HG02973 (cell line): ENCODE measurements around the gene CDH22.

Experiments
- ATAC-seq: cut with Tn5 transposase; IDR thresholded peaks from one replicate; pipeline ENCODE4 v1.9.1; 2021; ENCODE audit warnings: moderate library complexity; ENCODE audit not compliant: unreplicated experiment

The CDH22 gene

DNA sequence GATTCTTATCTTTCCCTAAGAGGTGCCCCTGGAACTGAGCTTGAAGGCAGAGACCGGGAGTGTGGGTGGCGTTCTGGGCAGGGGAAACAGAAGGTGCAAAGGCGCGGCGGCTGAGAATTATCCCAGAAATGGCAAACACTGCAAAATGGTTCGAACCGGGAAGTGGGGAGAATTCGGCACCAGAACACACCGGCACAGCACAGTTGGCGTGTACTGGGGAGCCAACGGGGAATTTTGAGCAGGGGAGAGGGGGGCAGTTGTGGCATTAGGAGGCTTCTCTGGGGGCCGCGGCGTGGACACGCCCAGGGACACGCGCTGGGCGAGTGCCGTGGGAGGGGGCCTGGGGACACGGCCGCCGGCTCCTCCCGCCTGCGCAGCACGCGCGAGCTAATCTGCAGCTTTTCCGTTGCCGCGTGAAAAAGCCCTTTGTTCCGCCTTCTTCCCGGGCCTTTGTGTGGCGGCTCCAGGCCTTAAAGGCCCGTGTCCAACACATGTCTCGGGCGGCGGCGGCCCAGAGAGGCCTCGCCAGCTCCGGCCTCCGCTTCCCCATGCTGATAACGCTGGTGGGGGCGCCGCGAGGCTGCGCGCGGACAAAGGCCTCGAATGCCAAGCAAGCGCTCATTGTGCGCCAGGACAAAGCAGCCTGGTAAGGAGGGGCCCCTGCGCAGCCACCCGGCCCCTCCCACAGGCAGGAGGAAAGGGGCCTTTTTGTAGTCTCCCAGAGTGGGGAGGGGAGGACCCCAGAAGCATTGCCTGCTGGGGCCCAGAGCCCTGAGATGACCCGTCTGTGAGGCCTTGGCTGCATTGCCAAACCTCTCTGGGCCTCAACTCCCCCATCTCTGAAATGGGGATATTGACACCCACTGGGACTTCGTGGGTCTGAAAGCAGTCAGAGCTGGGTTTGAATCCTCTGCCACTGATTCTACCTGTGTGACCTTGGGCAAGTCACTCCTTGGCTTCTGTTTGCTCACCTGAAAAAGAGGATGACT lies 107.4 kb downstream of the CDH22 start:
- no peak for ATAC-seq

DNA sequence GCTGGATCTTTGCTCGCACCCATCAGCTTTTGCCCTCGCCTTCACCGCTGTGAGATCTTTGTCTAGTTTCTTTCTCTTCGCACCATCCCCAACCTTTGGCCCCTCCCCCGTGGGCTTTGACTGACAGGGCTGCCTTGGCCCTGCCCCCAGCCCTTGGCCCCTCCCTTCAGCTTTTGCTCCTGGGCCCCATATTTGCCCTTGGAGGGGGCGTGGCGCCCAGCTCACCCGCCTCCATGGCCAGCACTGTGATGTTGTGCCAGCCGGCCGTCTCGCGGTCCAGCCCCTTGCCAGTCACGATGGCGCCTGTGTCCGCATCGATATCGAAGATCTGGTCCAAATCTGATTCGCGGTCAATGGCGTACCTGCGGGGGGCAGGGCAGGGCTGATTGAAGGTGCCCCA lies 109.1 kb downstream of the CDH22 start:
- no peak for ATAC-seq

DNA sequence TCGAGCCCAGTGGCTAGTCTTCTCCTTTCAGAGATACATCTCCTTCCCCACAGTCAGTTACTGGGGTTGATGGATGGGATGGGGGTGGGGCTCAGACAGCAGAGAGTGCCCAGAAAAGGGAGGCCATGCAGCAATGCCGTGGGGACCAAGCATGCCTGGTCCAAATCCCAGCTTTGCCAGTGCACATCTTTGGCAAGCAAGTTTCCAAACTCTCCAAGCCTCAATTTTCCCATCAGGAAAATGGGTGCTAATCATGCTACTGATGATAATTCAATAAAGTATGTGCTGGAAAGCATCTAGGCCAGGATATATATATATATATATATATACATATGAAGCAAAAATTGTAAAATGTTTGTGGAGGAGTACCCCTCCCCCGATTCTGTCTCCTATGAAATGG lies 111.3 kb downstream of the CDH22 start:
- no peak for ATAC-seq

DNA sequence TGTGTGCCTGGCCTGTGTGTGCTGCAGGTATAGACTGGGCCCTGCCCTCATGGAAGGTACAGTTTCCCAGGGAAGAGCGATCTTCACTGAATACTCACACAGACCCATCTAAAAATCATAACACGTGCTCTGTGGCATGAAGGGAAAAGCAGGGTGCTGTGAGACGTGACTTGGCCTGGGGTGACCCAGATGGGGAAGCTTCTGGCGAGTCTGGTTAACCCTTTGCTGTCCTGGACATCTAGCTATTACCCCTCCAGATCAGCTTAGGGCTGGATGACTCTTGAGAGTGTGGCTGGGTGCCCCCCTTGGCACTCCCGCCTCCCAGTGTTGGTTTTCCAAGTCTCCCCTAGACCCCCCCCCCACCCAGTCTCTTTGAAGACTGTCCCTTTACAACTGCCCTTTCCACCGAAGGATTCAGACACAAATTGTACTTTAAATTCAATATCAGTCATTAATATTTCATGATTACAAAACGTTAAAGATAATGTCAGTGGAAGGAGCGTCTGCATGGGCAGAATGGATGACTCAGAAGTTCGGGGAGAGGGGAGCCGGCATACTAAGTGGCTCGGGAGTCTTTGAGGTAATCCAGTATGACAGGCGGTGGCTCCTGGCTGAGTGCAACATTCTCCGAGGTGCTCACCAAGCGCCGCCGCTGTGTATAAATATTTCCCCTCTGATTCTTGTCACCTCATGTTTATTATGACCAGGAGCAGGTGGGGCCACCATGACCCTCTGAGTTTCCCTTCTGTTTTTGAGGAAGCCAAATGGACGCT lies 112.8 kb downstream of the CDH22 start:
- no peak for ATAC-seq

DNA sequence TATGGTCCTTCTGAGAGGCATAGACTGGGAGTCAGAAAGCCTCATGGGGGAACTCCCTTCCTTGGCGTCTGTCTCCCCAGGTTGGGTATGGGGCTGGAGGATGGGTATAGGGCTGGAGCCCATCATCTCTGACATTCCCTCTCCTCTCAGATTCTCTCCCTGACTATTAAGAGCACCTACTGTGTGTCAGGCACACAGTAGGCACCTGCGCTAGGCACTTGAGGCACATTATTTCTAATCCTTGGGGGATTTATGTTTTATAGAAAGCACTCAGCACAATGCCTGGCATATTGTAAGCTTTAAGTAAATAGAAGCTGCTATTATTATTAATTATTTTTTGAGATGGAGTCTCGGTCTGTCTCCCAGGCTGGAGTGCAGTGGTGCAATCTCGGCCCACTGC lies 113.9 kb downstream of the CDH22 start:
- ATAC-seq: no peak

DNA sequence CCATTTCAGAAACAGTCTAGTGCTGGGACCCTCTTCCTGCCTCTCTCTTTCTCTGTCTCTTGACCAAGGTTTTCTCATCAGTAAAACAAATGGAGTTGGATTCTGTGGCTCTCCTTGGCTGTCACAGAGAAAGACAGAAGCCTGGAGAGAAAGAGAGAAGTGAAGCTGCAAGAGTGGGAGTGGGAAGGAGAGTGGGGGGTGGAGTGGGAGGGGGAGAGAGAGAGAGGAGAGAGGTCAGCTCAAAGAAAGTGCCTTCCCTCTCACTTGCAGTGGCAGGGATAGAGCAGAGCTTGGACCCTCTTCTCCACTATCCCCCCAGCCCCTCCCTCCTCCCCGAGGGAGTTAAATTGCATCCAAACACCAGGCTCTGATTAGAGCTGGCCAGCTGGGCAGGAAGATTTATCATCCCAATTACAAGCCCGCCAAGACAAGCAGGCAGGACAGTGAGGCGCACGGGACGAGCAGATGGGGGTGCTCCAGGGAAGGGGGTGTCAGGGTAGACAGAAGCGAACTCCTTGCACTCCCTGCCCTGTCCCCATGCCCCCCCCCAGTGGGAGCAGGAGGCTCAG lies 115.8 kb downstream of the CDH22 start:
- ATAC-seq: no peak

DNA sequence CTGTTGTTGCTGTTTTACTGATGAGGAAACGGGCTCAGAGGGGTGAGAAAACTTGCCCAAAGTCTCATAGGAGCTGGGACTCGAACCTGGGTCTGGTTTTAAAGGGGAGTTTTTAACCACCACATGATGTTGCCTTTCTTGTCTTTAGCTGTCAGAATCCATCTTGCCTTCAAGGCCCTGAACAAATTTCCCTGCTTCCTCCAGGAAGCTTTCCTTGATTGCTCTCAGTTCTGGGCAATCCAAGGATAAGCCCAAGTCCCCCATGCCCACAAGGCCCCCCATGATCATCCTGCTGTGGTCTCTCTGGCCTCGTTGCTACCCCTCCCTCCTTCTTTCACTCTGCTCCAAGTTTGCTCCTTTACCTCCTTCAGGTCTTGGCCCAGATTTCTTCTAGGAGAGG lies 116.7 kb downstream of the CDH22 start:
- no peak for ATAC-seq

DNA sequence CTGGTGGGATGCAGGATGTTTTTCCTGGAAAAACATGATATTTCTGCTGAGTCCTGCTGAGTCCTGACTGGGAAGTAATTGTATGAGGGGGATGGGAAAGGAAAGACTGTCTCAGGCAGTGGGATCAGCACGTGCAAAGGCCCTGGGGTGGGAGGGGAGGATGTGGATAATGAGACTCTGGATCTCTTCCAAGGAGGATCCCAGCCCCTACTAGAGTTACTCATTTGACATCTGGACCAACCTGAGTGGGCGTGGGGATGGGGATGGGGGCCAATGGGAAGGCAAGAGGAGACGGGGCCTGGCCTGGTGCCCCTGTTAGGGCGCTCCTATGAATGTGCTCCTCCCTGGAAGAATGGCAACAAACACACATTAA lies 117.1 kb downstream of the CDH22 start:
- no peak for ATAC-seq

DNA sequence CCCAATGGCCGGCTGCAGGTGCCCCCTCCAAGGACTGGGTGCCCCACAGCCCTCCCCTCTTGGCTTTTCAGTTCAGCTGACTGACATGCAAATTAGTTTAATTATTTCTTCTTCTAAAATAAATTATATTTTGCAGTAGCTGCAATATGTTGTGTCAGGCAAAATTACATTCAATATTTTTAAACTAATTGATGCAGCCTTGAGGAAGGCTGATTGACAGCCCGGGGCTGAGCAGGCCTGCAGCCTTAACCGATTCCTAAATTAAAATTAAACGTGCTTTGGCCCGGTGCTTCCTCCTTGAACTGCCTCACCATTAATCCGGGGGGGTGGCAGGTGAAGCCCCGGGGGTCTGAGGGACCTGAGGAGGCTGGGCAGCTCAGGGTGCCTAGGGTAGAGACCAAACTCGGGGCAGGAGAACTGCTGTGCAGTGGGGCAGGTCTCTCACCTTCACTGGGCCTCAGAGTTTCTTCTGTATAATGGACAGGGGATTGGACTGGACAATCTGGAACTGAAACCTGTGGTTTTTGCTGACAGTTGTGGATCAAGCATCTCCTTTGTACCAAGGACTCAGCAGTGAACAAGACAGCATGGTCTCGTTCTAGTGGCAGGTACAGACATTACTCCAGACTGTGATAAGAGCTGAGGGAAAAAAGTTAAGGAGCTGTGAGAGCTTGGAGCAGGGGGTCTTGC lies 117.7 kb downstream of the CDH22 start:
- no peak for ATAC-seq

DNA sequence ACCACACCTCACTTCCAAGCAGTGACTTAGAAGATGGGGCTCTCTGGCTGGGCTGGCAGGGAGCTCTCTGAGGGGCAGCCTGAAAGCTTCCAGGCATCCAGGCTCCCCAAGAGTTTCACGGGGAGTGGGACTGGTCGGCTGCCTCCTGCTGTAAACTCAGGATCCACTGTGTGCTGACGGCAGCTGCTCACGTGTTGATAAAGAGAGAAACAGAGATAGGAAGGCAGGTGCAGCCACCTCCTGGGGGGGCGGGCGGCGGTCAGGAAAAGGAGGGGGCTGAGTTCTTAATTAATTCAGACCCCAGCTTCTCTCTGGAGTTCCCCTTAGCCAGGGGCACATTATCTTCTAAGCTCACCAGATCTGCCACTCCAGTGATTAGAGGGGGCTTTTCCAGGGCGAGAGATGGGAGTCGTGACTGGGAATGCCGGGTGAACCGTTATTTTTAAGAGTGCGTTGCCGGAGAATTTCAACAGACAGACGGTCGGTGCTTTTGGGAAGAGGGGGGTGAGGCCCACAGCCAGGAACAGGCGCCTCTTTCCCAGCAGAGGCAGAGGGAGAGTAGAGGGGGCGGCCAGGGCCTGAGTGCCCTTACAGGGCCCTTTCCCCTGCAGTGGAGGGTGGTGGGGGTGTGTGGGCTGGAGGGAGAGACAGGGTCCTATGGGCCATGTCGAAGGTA lies 119.3 kb downstream of the CDH22 start:
- ATAC-seq: no peak

DNA sequence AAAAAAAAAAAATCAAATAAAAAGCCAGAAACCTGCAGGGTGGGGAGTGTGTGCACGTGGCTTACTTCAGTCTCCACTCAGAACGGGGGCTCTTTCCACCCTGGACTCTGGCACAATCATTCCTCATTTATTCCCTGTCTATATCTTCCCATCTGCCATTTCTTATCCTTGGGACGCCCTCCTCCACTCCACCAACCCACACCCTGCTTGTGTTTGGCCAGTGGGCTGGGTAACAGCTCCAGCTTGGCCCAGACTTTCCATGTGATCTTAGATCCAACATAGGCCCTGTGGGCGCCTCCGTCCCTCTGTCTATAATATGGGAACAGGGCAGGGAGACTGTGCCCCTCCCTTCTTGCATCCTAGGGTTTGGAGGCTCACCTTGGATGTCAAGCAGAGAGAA lies 122.1 kb downstream of the CDH22 start:
- ATAC-seq: no peak

DNA sequence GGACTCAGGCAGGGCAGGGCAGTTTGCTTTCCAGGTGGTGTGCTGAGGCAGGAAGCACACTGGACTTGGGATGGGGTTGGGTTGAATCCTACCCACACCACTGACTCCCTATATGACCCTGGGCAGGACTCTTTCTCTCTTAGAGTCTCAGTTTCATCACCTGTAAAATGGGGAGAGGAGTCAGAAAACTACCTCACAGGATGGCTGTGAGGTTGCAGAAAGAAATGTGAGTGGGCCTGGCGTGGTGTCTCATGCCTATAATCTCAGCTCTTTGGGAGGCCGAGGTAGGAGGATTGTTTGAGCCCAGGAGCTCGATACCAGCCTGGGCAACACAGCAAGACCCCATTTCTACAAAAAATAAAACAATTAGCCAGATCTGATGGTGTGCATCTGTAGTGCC lies 122.9 kb downstream of the CDH22 start:
- no peak for ATAC-seq

DNA sequence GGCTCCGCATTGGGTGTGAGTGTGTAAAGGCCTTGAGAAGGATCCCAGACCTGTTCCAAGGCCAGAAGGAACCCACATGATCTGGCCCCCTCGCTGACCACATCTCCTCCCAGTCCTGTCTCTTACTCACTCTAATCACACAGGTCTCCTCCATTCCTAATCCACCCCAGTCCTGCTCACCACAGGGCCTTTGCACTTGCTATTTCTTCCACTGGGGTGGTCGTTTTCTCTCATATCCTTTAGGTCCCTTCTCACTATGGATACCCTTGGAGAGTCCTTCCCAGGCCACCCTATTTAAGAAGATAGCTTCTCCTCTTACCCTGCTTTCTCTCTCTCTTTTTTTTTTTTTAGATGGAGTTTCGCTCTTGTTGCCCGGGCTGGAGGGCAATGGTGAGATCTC lies 124.5 kb downstream of the CDH22 start:
- no peak for ATAC-seq

DNA sequence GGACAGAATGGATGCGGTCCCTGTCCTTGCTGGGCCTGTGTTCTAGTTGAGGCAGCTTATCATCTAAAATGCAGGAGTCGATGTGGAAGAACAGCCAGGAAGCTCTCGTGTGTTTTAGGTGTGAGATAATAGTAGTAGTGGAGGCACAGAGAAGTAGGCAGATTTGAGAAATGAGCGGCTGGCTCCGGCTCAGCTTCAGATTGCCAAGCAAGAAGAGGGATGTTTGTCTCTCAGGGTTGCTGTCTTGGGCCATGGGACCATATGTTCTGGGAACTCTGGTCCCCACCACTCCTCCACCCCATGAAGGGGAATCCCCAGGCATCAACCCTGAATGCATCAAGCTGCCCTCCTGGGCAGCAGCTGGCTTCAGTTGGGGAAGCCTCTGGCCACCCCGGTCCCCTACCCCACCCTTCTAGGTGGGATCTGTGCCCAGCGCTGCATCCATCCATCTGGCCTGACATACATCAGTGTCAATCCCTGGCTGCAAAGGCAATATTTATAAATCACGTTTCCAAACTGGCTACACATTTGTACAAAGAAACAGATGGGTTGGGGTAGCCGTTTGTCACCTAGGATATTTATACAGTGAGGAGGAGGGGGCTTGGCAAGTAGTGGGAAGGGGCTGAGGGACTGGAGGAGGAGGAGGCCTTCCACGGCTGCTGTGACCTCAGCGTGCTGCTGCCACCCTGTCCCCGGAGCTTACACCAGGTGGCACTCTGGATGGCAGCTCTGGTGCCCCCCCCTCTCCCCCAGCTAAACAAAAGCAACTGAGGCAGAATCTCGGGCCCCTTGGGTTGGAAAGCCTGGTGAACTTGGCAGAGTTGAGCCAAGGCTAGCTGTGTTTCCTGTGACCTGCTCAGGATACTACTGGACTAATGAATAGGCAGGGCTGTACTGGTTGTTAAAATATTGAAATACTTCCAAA lies 125.8 kb downstream of the CDH22 start:
- no peak for ATAC-seq

DNA sequence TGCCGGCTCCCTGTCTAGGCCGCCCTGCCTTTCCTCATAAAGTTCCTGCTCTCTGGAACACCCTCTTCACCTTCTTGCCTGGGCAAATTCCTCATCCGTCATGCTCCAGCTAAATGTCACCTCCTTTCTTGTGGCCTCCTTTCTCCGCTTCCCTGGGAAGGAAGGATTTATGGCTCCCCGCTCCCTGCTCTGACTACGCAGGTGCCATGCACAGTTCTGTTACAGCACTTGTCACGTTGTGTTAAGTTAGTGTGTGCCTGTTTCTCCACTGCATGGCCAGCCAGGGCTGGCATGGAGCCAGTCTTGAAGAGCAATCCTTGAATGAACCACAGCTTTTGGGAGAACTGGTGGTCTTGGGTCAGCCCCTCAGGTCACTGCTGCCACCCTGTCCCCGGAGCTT lies 128.4 kb downstream of the CDH22 start:
- no peak for ATAC-seq

DNA sequence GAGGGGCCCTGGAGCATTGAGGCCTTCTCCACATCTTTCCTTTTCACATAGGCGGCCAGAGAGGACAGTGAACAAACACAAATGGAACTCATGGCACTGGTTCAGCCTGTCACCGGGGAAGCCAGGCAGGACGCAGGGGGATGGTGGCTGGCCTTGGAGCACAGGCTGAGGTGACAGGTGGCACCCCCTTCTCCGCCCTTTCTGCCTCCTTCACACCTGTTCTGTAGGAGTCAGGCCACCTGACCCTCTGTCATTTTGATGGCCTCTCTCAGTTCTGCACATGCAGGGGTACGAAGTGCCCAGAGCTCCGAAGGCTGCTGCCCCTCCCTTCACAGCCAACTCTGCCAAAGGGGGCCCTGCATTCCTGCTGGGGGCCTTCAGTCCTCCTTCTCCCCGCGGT lies 129.4 kb downstream of the CDH22 start:
- no peak for ATAC-seq

DNA sequence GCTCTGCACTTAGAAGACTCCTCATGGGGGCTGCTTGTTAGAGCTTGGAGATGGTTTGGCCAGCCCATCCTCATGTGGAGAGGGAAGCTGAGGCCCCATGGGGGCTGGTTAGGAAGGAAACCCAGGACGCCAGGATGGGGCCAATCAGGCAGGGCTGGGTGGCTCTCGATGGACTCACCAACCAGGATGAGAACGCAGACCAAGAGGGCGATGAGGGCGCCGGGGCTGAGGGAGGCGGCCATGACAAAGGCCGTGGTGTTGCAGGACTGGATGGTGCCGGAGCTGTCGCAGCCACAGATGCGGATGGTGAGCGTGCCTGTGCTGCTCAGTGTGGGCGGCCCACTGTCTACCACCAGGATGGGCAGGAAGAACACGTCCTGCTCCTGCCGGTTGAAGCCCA lies 130.5 kb downstream of the CDH22 start:
- ATAC-seq: no peak

DNA sequence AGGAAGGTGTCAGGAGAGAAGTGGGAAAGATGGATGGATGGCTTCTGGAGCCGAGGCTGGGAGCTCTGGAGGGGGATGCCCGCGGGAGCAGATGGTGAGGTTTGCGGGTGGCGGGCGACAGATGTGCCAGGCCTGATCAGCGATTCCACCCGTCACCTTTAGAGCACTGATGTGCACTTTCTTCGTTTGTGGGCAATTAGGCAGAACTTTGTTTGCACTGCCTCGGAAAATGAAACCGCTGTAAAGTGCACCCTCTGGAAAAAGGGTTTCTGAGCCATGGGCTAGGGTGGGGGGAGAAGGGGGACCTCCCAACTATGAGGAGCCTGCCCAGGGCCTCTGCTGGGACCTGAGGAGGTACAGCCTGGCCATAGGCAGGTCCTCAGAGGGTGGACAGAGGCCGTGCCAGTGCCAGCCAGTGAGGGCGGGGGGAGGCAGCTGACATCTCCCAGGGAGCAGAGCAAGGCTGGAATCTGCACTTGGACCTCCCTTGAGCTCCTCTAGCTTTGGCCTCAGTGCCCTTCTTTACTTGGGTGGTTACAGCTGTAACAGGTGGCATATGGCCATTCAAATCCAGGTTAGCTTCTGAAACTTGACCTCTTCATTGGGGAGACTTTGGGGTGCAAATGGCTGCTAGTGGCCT lies 131.4 kb downstream of the CDH22 start:
- no peak for ATAC-seq

DNA sequence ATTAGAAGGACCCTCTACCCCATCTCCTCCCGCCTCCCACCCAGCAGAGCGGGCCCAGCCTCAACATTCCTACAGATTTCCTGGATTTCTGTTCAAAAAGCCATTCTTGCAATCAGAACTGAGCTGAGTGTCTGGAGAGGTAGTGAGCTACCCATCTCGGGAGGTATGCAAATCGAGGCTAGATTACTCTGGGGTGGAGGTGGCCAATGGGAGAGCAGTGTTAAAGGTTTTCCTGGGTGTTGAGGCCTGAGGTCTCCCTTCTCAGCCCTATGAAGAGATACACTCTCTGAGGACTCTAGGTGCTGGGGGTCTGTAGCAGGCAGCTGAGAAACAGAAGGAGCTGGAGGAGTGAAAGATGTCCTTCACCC lies 133.2 kb downstream of the CDH22 start:
- ATAC-seq: no peak
